Smooth muscle cell of the brain vasculature (primary cell): Measurements from ENCODE around the gene DCD.
"Not testable (repeated sequence)": the region's sequence is repeated elsewhere in the genome, so short reads cannot be mapped to it uniquely, and the experiment has no call there.

Experiments
- DNase-seq: peaks from one replicate; pipeline ENCODE4 v3.0.0-alpha.2; 2012; ENCODE audit warnings: low read depth, low spot score

DCD gene

GRCh38 chr12:54648265-54648664 is at the start of gene DCD:
Gene DCD, minus strand, starts transcription at chr12:54648365. Its CDS starts 62 bp downstream, at chr12:54648303.
- no peak for DNase-seq

GRCh38 chr12:54697851-54698250 is 49.7 kb upstream of the DCD start:
- DNase-seq: no peak

GRCh38 chr12:54692353-54692752 is 44.2 kb upstream of the DCD start:
- DNase-seq: no peak

- DNase-seq: no peak
Measured at GRCh38 chr12:54689984-54690383, 41.8 kb upstream of the DCD start.

GRCh38 chr12:54689034-54689372 is 40.8 kb upstream of the DCD start:
- DNase-seq: no peak

- no peak for DNase-seq
Measured at GRCh38 chr12:54688309-54689033, 40.3 kb upstream of the DCD start.

- DNase-seq: no peak
Measured at GRCh38 chr12:54684636-54685630, 36.8 kb upstream of the DCD start.

GRCh38 chr12:54683398-54683797 is 35.2 kb upstream of the DCD start:
- DNase-seq: no peak

GRCh38 chr12:54682674-54683073 is 34.5 kb upstream of the DCD start:
- DNase-seq: no peak

- no peak for DNase-seq
Measured at GRCh38 chr12:54680374-54680773, 32.2 kb upstream of the DCD start.

GRCh38 chr12:54678131-54678530 is 30.0 kb upstream of the DCD start:
- no peak for DNase-seq

GRCh38 chr12:54667945-54668344 is 19.8 kb upstream of the DCD start:
- DNase-seq: no peak

- no peak for DNase-seq
Measured at GRCh38 chr12:54666008-54666407, 17.8 kb upstream of the DCD start.

GRCh38 chr12:54665022-54665635 is 17.0 kb upstream of the DCD start:
- not testable (repeated sequence) for DNase-seq

- DNase-seq: no peak
Measured at GRCh38 chr12:54663603-54664002, 15.4 kb upstream of the DCD start.

GRCh38 chr12:54662026-54662425 is 13.9 kb upstream of the DCD start:
- no peak for DNase-seq

- no peak for DNase-seq
Measured at GRCh38 chr12:54661048-54661447, 12.9 kb upstream of the DCD start.

- no peak for DNase-seq
Measured at GRCh38 chr12:54660320-54660962, 12.3 kb upstream of the DCD start.

GRCh38 chr12:54658306-54659264 is 10.4 kb upstream of the DCD start:
- DNase-seq: no peak

GRCh38 chr12:54657105-54657607 is 9.0 kb upstream of the DCD start:
- DNase-seq: no peak
